ENCODE data around the gene SCFD2. TPM values are rescaled to one million over a fixed set of nuclear protein-coding genes. Genes with fewer than 3 reads are reported as not detected.

The SCFD2 gene
- total RNA-seq, 1 experiment from 2014 or later: 36.6 TPM

DNA sequence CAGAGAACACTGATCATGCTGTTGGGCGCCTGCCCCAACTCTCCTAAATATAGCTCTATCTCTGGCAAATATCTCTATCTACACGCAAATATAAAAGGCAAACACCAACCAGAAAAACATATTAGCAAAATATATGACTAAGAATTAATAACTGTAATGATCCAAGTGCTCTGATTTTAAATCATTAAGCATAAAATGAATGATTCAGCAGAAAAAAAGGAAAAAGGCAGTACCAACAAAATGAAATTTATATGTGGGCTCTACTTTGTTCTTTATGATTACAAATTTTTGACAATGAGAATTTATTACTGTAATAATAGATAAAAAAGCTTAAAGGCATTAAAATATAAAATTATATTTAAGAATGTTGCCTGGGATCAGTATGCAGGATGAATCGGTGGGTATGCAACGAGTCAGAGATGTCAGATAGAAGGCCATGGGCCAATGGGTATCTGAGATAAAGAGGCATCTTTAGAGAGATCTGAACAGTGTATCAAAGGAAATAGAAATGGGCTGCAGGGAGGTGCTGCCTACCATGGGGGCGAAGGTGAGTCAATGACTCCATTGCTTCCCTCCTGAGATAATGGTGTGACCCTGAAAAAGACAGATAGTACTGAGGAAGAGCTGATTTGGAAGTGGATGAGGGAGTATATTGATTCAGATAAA, 234.8 kb downstream of the SCFD2 start:
- H3K79me2 ChIP-seq (ENCODE audit: low read length): no peaks in the 10 kb centered on the region
- POLR2A ChIA-PET (ENCODE audit: unreplicated experiment): no interaction called here
- CTCF ChIA-PET: no interaction called here
- H4K20me1 ChIP-seq (ENCODE audit: low read length): no peaks in the 10 kb centered on the region
- H3K4me1 ChIP-seq (ENCODE audit: insufficient read depth, low read length): no peaks in the 10 kb centered on the region
- H3K9me2 ChIP-seq (replicated peaks; ENCODE audit: low read length): no peaks in the 10 kb centered on the region
- no TSS peak for BruUV-seq (replicated peaks)
- H3K9ac ChIP-seq (ENCODE audit: low read length): no peak overlapping the region
- intact Hi-C loops (cut with micrococcal nuclease): no loop called here
- H3K4me3 ChIP-seq (ENCODE audit: low read length): no peak overlapping the region
- no peaks in the 10 kb centered on the region for H3K9me3 ChIP-seq (ENCODE audit: low read length)
- H3K27me3 ChIP-seq (ENCODE audit: low read length): no peaks in the 10 kb centered on the region
- H3K36me3 ChIP-seq (ENCODE audit: low read depth, low read length): no peaks in the 10 kb centered on the region
- no peak for ATAC-seq
- no peak overlapping the region for H3K4me2 ChIP-seq (ENCODE audit: low read length)
- no peak overlapping the region for H2AFZ ChIP-seq (ENCODE audit: low read length)
- TF ChIP-seq EZH2 (IDR thresholded peaks at IDR 0.05; ENCODE audit: low read length, unreplicated experiment) (no peak), EZH2phosphoT487 (IDR thresholded peaks at IDR 0.05; ENCODE audit: borderline replicate concordance, low read length) (no peak)
- TF ChIP-seq, protein P1, sequence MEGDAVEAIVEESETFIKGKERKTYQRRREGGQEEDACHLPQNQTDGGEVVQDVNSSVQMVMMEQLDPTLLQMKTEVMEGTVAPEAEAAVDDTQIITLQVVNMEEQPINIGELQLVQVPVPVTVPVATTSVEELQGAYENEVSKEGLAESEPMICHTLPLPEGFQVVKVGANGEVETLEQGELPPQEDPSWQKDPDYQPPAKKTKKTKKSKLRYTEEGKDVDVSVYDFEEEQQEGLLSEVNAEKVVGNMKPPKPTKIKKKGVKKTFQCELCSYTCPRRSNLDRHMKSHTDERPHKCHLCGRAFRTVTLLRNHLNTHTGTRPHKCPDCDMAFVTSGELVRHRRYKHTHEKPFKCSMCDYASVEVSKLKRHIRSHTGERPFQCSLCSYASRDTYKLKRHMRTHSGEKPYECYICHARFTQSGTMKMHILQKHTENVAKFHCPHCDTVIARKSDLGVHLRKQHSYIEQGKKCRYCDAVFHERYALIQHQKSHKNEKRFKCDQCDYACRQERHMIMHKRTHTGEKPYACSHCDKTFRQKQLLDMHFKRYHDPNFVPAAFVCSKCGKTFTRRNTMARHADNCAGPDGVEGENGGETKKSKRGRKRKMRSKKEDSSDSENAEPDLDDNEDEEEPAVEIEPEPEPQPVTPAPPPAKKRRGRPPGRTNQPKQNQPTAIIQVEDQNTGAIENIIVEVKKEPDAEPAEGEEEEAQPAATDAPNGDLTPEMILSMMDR (conservative IDR thresholded peaks at IDR 0.05; ENCODE audit: low read depth, low read length): no peak
- H3F3A ChIP-seq (ENCODE audit: low read length, unreplicated experiment): no peaks in the 10 kb centered on the region
- no peak overlapping the region for H3K27ac ChIP-seq (ENCODE audit: low read length)
- DNase-seq: no peak

DNA sequence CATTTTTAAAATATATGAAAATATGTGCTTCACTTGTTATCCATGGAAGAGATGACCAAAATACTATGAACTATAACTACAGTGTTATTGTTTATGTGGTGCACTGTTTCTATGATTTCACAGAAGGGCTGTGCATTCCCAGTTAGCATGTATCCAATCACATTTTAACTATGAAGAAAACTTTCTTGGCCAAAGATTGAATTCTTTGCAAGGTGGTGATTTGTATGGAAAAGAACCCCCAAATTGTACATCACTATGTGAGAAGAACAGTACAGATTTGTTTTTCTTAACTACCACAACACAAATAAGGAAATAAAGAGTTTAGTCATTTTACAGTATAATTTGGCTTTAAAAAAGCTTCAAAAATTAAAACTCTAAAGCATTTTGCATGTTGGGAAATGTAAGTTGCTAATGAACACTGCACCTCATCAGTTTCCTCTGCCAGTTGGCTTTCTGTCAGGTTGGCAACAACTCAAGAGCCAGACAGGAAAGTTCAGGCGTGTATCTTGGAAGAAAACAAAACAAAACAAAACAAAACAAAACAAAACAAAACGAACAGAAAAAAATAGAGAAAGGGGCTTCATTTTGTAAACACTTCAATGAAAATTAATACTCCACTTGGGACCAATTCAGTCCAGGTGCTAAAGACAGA, 237.0 kb downstream of the SCFD2 start:
- Histone ChIP-seq H3K9me2 (replicated peaks; ENCODE audit: low read length) (no peaks in the 10 kb centered on the region), H3K4me3 (ENCODE audit: low read length) (no peak overlapping the region), H3K9ac (ENCODE audit: low read length) (no peak overlapping the region), H3K9me3 (ENCODE audit: low read length) (no peaks in the 10 kb centered on the region), H4K20me1 (ENCODE audit: low read length) (no peaks in the 10 kb centered on the region), H3K36me3 (ENCODE audit: low read depth, low read length) (no peaks in the 10 kb centered on the region), H3K27ac (ENCODE audit: low read length) (no peak overlapping the region), H3K4me2 (ENCODE audit: low read length) (no peak overlapping the region), H3K4me1 (ENCODE audit: insufficient read depth, low read length) (no peaks in the 10 kb centered on the region), H3K27me3 (ENCODE audit: low read length) (no peaks in the 10 kb centered on the region), H3F3A (ENCODE audit: low read length, unreplicated experiment) (no peaks in the 10 kb centered on the region), H2AFZ (ENCODE audit: low read length) (no peak overlapping the region), H3K79me2 (ENCODE audit: low read length) (no peaks in the 10 kb centered on the region)
- CTCF ChIA-PET: no interaction called here
- POLR2A ChIA-PET (ENCODE audit: unreplicated experiment): no interaction called here
- DNase-seq (no peak), ATAC-seq (no peak)
- BruUV-seq (replicated peaks): no TSS peak
- intact Hi-C loops (cut with micrococcal nuclease): no loop called here
- no peak for TF ChIP-seq EZH2phosphoT487 (IDR thresholded peaks at IDR 0.05; ENCODE audit: borderline replicate concordance, low read length)
- TF ChIP-seq, protein P1 (conservative IDR thresholded peaks at IDR 0.05; ENCODE audit: low read depth, low read length): no peak

DNA sequence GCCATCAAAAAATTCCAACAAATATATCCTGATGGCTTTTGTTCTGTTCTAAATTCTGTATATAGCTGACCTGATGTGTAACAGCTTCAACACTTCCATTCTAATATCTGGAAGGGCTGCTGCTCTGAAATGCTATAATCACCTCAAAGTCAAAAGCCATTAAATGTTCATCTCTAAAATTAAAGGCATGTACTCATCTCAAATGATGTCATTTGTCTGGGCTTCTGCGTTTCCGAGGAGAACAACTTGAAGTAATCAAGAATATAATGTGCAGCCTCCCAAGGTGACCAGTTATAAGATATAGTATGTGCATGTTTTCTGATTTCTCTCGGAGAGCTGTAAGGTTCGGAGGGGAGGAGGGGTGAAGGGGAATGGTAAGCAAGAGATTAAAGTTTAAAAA, 237.6 kb downstream of the SCFD2 start:
- Histone ChIP-seq H3K79me2 (ENCODE audit: low read length) (no peaks in the 10 kb centered on the region), H3K9ac (ENCODE audit: low read length) (no peak overlapping the region), H3K9me2 (replicated peaks; ENCODE audit: low read length) (no peaks in the 10 kb centered on the region), H3K4me2 (ENCODE audit: low read length) (no peak overlapping the region), H4K20me1 (ENCODE audit: low read length) (no peaks in the 10 kb centered on the region), H3K36me3 (ENCODE audit: low read depth, low read length) (no peaks in the 10 kb centered on the region), H3K4me1 (ENCODE audit: insufficient read depth, low read length) (no peaks in the 10 kb centered on the region), H3F3A (ENCODE audit: low read length, unreplicated experiment) (no peaks in the 10 kb centered on the region), H3K4me3 (ENCODE audit: low read length) (no peak overlapping the region), H3K27ac (ENCODE audit: low read length) (no peak overlapping the region), H3K27me3 (ENCODE audit: low read length) (no peaks in the 10 kb centered on the region), H3K9me3 (ENCODE audit: low read length) (no peaks in the 10 kb centered on the region), H2AFZ (ENCODE audit: low read length) (no peak overlapping the region)
- TF ChIP-seq, protein P1 (conservative IDR thresholded peaks at IDR 0.05; ENCODE audit: low read depth, low read length): no peak
- TF ChIP-seq EZH2phosphoT487 (IDR thresholded peaks at IDR 0.05; ENCODE audit: borderline replicate concordance, low read length) (no peak), EZH2 (IDR thresholded peaks at IDR 0.05; ENCODE audit: low read length, unreplicated experiment) (no peak)
- CTCF ChIA-PET: no interaction called here
- ATAC-seq: no peak
- POLR2A ChIA-PET (ENCODE audit: unreplicated experiment): no interaction called here
- BruUV-seq (replicated peaks): no TSS peak
- no peak for DNase-seq
- intact Hi-C loops (cut with micrococcal nuclease): no loop called here

Measured in PC-3 (cell line).